Measurements from ENCODE around the gene PYCARD.

- TF ChIP-seq CTCF (IDR thresholded peaks at IDR 0.05) (no peak), POLR2A (IDR thresholded peaks at IDR 0.05) (no peak)
Measured at GRCh38 chr16:31228206-31228605, 25.6 kb upstream of the PYCARD start.

Measured in breast epithelium (tissue), 3 donors.